ENCODE measurements around the gene MGST2.

MGST2 gene

DNA sequence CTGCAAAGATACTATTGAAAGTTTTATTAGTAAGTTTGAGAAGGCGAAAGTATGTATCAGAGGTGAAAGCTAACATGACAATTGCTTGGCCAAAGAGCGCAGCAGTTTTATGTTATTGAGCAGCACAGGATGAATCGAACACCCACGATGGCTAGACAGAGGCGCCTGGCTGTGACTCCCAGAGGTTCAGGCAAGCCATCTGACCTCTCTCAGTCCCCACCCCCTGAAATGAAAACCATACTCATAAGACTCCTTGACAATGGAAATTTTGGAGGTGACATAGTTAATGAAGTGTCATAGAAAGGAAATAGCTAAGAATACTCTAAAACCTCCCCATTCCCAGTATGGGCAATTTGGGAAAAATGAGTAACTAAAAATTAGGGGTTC lies 70.6 kb downstream of the MGST2 start:
- DNase-seq (ENCODE audit: low read depth in 2 of 2, low spot score in 1 of 2): no peak

DNA sequence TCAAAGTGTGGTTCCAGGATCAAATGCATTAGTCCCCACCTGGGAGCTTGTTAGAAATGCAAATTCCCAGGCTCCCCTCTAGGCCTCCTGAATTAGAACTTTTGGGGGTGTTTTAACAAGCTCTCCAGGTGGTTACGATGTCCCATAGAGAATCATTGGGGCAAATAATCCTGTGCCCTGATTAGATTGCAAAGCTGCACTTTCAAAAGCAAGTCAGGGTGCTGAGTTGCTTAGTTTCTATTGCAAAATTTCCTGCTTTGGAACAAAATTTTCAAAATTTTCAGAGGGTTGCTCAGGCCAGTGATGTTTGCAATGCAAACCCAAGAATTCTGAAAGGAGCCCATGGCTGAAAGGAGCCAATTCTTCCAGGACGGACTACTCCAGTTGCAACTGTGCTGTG lies 71.0 kb downstream of the MGST2 start:
- no peak for DNase-seq (ENCODE audit: low read depth in 2 of 2, low spot score in 1 of 2)

DNA sequence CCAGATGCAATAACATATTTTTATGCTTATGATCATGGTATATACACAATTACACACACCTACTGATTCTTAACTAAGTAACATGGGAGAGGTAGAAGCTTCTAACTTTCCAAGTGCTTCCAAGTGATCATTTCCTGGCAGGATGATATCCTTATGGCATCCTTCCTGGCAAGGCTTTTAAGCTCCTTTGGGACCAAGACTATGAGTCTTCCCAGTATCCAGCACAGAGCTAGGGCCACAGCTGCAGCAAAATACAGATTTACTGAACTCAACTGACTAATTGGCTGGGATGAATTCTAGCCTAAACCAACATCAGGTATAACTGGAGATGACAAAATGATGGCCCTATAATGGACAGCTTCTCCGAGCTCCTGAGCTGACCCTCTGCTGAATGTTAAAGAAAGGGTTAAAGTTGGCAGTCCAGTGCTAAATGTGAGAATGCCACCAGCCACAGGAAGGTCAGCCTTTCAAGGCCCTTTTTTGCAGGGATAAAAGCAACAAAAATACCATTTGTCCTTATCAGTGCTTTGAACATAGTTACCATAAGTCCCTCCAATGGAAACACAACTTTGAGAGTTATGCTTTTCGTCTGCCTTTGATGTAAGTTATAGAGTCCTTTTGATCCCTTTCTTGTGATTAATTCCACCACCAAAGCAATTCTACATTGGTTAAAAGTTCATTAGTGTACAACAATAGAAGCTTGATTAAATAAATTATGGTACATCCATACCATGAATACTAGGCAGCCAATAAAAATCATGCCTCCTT lies 73.4 kb downstream of the MGST2 start:
- DNase-seq (ENCODE audit: low read depth in 2 of 2, low spot score in 1 of 2): no peak

DNA sequence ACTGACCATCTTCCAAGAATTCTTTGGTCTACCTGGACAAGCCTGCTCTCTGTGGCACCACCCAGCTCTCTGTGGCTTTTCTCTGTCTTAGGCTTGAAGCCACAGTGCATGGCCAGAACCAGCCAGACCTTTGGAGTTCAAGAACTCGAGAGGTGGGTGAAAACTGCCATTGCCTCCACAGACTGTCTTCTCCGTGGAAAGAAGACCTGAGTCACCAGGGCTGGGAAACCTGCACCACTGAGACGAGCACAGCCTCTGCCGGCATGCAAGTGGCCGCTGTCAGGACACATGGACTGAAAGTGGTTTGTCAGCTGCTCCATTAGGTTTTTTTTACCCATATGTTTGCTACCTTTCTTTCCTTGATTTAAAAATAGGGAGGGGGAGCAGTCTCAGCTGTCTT lies 74.5 kb downstream of the MGST2 start:
- DNase-seq (ENCODE audit: low read depth in 2 of 2, low spot score in 1 of 2): no peak

DNA sequence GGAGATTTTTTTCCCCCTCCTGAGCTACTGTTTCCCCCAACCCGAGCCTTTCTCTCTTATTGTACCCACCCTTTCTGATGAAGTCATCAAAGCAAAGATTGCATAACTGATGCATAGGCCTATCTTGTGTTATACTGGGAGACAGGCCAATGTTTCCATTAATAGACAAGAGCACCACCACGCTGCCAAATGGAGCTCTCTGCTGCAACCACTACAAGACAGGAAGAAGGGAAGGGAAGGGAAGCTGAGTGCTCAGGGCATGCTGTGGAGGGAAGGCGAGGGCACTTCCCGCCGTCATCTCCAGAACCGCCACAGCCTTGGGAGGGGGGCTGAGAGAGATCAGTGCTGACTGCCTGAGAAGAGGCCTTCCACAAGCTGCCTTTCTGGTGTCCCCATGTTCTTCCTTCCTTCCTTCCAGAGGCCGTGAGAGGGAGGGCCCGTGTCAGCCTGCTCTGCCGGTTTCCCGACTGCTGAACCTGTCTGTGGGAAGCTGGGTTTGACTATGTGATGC lies 75.0 kb downstream of the MGST2 start:
- no peak for DNase-seq (ENCODE audit: low read depth in 2 of 2, low spot score in 1 of 2)

DNA sequence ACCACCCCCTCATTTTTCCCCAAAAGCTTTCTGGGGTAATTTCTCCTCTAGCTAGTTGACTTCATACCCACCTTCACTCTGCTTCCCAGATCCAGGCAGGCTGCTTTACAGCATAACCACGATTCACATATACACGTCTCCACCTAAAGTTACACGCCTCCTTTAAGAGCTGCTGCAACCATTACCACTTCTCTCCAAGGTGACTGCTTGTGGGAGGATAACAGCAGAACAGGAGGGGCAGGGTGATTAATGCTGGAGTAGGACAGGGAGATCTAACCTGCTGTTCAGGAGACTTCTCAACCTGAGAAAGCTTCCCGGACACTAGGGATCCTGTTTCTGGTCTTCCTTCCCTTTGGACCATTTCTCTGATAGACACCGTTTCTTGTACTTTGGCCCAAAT lies 77.4 kb downstream of the MGST2 start:
- DNase-seq (ENCODE audit: low read depth in 2 of 2, low spot score in 1 of 2): no peak

DNA sequence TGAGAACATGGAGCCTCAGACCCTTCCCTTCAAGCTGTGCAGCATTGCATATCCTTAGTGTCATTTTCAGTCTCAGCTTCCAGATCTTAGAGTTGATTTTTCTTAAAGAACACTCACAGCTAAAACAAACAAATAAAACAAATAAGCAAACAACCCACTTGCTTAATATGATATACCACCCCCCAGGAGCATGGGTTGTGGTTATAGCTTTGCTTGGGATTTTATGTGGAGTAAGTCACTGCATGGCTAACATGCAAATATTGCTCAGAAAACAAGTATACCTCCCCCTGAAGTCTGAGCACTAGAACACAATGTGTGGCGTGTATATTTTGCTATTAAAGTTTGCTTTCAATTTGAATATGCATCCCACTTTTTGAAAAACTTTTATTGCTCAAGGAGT lies 78.6 kb downstream of the MGST2 start:
- no peak for DNase-seq (ENCODE audit: low read depth in 2 of 2, low spot score in 1 of 2)

DNA sequence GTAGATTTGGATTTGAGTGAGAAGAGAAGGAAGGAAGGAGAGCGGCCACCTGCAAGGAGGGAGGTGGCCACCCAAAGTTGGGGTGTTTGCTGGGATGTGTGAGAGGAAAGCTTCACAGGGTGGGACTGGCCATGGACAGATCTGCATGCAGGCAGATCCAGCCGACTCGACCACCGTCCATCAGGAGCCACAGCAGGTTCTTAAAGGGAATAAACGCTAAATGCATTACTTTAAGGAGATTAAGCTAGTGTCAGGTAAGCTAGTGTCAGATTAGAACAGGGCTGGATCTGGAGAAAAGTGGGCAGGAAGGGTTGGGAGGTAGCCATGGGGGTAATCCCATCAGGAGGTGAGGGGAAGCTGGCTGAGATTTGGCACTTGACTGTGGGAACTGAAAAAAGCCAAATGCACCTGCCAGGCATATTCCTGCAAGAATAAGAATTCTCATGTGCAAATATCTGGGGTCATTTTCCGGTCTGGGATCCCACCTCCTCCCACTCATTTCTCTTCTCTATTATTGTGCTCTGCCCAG lies 79.6 kb downstream of the MGST2 start:
- DNase-seq (ENCODE audit: low read depth in 2 of 2, low spot score in 1 of 2): no peak

DNA sequence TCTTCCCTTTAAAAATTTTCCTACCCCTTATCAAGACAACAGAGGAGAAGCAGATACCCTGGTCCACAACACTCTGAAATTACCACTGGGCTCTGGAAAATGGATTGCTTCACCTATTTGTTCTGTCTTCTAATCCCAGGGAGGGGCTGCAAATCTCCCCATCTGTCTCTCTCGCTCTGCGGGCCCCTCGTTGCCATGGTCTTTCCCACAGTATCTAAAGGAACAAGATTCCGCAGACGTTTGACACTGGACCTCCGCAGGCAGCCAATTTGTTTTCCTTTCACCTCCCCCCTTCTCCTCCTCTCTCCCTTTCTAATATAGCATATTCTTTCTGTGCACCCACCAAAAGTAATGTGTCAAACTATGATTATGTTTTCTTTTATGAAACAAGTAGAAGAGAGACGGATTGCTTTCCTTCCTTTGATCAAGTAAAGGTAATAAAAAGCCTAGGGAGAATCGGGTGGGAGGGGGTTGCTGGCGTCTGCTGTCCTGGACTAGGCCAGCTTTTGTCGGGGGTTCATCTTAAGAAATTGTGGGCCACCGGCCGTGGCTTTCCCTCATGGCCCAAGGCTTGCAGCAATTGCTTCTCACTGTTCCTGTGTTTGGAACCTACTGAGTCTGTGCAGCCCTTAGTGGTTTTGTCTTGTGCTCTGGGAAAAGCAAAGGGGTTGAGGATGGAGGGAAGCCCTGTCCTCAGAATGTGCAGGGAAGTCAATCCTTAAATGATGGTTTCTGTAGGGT lies 81.0 kb downstream of the MGST2 start:
- no peak for DNase-seq (ENCODE audit: low read depth in 2 of 2, low spot score in 1 of 2)

DNA sequence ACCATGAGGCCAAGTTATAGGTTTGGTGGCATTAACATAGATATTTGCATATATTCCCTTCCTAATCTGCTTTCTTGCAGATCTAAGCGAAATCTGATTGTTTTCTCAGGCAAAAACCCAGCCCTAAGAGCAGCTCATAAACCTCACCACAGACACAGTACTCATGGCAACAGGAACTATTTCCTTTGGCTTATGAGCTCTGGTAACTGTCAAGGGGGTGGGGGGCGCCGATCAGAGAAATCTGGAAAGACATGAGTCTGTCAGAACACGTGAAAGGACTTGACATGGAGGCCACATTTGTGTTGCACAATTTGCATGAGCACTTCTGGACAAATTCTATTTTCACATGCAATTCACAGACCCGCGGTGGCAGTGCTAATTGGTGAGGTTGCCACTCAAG lies 83.7 kb downstream of the MGST2 start:
- DNase-seq (ENCODE audit: low read depth in 2 of 2, low spot score in 1 of 2): no peak

DNA sequence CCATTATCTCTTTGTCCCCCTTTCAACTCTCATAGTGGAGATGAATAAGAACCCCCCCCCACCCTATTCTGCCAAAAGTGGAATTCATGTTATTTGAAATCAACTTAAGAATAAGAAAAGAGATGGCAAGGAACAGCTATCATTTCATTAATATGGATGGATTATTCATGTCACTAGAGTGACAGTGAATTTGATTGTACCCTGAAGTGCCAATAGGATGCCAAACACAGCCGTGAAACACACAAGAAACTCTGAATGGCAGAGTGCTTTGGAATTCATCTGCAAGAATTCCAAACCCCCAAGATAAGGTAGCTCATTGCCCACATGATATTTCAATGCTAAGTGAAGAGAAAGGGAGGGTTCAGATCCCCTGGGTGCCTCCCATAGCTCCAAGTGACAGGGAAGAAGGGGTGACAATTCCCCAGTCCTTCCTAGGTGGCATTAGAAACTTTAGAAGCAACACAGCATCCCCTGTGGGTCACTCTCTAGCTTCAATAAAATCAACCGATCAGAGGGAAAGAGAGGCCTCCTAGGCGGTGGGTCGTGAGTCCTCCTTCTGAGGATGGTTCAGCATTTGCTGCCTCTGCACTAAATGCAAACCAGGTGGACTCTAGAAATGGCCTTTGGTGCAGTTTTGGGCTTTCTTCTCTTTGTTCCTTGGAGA lies 84.3 kb downstream of the MGST2 start:
- no peak for DNase-seq (ENCODE audit: low read depth in 2 of 2, low spot score in 1 of 2)

DNA sequence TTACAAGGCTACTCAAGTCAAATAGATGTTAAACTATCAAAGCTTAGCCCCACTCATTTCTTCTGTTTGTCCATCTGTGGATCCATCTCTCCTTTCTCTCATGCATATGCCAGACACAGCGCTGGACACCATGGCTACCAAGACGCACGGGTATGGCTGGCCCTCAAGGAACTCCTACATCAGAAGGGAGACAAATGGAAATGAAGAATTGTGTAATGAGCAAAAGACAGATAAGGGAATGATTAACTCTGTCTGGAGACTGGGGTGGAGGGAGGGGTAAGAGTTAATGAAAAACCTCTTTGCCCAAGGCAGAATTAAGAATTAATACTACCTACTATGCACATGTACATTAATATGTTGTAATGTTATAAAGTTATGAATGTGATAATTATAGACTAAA lies 88.1 kb downstream of the MGST2 start:
- DNase-seq (ENCODE audit: low read depth in 2 of 2, low spot score in 1 of 2): no peak
